GM04503 (cell line): Measurements from ENCODE around the gene SPDEF.

Experiments used
- DNase-seq: peaks from one replicate; pipeline ENCODE4 v3.0.0-alpha.2; 2012; ENCODE audit warnings: low read depth

SPDEF gene

DNA sequence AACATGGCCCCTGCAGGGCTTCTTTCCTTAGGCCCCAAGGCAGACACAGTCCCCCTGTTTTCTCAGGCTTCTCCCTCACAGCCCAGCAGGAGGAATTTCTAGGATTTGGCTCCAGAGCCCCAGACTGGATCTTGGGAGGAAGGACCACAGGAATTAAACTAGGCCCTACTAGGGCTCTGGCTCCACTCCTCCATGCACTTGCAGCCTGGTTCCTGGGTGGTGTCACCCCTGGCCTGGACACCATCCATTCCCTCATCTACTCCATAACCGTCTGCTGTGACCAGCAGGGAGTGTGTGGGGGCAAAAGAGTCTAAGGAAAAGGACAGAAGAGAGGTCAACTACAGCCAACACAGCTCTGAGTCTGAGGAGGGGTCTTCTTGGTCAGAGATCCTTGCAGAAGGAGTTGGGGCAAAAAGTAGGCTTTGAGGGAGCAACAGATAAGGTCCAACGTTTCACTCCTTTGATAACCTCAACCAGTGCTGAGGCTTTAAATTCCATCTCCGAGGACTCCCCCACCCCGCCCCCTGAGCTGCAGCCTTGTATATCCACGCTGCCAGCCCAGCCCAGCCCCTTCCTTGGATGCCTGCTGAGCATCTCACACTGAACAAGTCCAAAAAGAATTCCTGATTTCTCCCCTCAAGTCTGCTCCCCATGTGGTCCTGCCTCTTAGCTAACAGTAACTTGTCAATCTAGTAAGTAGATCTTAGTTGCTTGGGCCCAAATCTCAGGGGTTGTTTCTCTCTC, 27.9 kb upstream of the SPDEF start:
- DNase-seq = no peak

DNA sequence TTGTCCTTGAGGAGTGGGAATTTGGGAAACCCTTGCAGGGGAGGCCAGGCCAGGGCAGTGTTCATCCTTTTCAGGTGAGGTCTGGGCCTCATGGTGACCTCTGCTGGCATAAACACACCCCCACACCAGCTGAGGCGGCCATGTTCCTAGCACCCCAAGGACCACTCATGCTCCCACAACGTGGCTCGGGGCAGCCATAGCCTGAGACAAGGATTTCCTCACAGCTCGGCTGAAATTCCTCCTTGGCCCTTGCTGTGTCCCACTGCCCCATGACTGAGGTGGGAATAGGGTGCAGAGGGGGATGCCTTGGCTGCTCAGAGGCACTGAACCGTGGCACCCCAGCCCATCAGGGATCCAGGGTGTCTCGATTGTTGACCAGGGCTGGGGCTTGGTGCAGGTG, 27.3 kb upstream of the SPDEF start:
- no peak for DNase-seq

DNA sequence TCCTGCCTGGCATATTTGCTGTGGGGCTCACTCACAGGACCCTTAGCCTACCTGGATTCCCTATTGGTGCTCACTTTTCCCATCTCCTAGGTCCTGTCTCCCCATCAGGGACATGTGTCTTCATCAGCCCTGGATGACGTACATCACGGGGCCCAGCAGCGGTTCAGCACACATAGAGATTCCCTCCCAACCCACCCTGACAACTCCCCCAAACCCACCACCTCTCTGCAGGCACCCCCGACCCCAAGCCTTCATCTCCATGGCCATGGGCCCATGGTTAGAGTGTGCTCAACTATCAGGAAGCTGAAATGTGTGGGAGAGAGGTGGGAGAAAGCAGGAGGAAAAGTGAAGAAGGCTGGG, 25.4 kb upstream of the SPDEF start:
- DNase-seq = no peak

DNA sequence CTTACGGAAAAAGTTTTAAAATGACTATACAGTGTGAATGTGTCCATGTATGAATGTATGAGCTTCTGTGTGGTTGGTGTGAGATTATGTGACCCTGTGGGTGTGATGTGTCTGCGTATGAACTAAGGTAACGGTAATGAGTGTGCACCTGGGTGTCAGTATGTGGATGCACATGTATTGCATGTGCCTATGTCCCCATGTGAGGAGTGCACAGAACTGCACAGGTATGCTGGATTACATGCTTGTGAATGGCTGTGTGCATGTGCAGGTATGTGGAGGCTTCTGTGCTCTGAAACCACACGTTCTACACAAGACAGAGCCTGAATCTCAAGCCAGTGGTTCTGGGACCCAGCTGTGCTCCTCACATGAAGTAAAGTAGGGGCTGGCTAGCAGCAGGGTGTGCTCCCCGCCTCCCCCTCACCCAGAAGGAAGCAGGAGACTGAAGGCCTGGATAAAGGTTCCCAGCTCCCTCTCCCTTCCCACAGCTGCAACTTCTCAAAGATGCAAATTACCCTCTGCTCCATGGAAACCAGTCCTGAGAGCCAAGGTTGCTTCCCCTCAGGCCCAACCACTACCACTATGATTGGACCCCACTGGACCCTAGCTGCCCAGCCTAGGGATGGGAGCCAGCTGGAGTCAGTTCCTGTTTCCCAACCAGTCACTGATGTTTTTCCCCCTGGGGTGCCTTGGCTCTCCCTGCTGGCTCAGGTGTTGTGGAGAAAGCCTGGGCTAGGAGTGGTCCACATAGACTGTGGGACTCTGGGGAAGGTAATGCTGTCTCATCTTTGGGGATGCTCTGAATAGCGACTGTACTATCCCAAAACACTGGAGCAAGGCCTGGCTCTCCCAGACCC, 24.8 kb upstream of the SPDEF start:
- DNase-seq = no peak

DNA sequence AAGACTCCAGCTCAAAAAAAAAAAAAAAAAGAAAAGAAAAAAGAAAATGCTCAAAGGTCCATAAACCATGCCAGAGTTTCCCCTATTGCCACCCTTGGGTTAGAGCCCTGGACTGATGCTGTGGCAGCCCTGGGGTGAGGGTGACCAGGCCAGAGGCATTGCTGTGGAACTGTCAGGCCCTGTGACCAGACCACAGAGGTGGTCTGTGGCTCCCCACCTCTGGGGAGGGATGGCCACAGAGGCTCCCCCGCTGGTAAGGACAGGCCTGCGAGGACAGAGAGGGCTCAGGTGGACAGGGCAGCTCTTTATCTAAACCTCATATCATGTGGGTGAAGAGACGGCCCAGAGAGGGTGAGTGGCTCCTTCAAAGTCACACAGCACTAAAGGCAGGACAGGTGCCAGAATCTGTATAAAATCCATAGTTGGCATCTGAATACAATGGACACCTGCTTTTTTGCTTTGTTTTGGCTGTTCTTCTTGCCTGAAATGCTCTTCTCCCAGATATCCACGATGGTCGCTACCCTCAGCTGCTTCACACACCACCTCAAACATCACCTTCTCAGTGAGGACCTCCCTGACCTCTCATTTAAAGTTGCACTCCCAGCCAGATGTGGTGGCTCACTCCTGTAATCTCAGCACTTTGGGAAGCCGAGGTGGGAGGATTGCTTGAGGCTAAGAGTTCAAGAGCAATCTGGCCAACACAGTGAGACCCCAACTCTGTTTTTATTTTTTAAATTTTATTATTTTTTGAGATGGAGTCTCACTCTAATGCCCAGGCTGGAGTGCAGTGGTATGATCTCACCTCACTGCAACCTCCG, 22.5 kb upstream of the SPDEF start:
- no peak for DNase-seq

DNA sequence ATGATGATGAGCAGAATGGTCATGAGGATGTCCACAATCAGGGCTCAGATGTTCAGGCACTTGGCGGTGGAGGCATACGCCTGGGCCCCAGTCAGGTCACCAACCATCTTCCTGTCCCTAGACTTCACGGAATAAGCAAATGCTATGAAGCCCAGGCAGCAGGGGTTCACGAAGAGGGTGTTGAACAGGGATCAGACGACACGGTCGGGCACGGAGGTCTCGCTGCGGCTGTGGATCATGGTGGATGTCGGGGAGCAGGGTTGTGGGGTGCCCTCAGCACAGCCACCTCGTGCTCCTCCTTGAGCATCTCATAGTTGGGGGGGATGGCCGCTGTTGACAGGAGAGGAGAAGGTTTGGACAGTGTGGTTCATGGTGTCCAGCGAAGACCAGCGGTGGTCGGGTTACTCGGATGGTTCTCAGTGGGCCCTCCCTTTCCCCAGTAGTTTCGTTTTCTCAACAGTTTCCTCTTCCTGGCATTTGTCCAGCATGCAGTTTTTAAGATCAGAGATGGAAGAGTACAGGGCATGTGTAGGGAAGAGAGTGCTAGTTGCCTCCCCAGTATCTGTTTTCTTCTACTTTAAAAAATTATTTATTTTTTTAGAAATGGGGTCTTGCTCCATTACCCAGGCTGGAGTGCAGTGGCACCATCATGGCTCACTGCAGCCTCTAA, 20.3 kb upstream of the SPDEF start:
- DNase-seq = no peak

DNA sequence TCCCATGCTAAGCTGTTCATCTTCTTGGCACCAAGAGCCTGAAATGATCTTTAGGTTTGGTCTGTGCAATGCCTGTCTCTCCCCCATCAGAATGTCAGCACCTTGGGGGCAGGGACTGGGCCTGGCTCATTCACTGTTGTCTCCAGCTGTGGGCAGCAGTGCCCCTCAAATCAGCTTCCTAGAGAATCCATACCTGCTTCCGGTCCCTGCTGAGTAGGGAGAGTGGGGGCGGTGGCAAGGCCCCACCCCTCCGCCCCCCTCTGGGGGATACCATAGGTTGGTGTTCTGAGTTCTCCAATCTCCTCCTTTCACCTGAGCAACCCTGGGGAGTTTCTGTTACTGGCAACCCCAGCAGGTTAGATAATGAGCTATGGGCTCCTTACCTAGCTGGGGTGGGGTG, 19.2 kb upstream of the SPDEF start:
- no peak for DNase-seq

DNA sequence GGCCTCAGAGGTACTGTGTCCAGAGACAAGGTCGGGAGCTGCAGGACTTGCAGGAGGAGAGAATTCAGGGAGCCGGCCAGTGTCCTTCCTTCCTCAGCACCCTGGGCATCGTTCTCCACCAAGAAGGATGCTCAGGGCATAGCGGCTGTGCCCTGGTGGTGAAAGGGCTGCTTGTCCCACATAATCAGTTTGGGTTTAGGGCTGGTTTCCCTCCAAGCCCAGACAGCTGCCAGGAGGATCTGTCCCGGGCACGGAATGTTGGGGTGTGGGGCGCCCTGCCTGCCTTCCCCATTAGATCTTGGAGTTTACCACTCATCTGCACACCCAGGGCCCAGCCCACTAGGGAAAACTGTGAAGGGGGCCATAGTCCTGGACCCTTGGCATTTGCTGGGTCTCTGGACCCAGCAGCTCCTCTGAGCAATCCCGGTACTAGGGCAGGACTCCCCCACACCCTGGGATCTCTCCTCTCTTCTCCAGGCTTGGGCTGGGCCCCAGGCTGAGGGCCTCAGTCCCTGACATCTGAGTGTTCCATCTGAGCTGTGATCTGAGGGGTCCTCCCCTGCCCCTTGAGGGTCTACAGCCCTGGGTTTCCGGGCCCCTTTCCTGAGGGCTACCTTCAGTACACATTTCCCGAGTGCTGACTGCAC, 18.6 kb upstream of the SPDEF start:
- DNase-seq = no peak

DNA sequence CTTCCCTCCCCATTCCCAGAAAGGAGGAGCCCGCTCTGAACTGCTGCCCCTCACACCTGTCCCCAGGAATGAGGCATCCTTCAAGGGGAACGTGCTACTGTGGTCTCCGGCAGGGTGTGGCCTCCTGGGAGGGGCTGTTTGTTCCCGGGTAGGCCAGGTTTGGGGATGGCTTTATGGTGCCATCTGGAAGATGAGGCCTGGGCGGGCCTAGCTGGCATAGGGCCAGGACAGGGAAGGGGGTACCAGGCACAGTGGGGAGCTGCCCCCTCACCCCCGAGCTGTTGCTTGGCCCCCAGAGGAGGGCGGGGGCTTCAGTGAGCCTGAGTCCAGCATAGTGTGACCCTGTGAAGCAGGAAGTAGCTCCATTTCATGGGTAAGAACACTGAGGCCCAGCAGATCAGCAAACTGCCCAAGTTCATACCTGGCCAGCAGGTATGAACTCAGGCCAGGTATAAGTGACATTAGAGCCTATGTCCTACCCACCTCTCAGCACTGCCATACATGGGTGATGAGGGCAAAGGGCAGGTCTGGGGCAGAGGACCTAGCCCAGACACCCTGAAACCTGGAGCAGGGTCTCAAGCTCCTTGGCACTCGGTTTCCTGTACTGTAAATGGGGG, 17.5 kb upstream of the SPDEF start:
- no peak for DNase-seq

DNA sequence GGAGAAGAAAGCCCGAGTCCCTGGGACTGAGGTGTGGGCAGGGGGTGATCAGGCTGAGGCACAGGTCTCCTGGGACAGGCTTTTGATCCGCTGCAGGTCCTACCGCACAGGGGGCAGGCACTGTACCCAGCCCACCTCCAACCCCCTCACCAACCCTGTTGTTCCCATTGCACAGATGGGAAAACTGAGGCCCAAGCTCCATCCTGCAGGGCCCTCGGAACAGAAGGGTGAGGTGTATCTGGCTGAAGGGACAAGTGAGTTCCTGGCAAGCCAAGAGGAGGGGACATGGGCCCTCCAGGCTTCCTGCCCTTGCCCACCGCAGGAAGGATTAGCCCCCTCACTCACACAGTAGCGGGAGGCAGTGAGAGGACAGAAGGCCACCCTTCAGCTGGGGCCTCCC, 16.5 kb upstream of the SPDEF start:
- DNase-seq = no peak

DNA sequence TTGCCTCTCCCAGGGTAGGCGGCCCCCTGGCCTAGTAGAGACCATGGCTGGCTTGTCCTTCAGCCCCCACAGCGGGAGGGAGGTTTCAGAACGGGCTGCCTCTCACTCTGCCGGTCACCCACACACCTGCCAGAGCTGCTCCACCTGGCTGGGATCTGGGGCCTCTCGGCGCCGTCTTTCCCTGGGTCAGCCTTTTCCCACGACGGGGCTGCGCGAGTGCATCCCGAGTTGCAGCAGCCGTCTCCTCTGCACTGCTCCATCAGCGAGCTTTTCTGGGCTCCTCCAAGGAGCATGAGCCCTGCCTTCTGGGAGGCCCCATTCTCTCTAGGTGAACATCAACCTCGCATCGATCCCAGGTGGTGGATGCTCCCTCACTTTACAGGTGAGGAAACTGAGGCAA, 15.9 kb upstream of the SPDEF start:
- DNase-seq = no peak

DNA sequence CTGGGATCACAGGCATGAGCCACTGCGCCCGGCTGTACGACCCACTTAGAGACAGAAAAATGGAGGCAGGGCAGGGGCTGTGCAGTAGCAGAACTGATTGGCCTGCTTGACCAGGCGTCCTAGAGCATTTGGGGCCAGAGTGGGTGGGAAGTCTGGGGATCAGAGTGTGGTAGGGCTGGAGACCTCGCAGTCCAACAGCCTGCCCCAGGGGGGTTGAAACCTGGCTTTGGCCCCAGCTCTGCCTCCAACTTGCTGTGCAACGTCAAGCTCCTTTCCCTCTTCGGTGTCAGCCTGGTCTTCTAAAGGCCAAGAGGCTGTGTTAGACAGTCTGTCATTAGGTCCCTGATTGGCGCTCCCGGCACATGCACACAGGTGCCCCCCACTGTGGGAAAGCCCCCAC, 15.3 kb upstream of the SPDEF start:
- no peak for DNase-seq

DNA sequence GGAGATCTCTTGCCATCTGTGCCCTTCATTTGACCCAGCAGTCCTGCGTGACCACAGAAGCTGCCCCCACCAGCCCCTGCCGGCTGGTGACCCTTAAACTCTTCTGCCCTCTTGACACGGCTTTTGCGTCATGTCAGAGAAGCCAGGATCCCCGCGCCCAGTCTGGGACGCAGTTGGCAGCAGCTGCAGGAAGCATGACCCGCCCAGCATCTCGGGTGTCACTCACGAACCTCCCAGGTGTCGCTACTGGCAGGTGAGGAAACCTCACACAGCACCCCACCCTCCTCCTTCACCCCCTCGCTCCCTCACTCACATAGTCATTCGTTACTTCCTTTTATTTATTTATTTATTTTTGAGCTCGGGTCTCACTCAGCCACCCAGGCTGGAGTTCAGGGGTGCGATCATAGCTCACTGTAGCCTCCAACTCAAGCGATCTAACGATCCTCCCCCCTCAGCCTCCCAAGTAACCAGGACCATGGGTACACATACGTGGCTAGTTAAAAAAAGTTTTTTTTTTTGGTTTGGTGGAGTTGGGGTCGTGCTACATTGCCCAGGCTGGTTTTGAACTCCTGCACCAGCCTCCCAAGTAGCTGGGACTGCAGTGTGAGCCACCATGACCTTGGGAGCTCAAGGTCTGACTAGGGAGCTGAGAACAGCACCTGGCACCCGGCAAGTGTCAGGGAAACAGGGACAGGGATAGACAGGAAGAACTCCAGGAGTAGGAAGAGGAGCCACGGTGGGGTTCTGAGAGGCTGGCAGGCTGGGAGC, 14.1 kb upstream of the SPDEF start:
- no peak for DNase-seq

DNA sequence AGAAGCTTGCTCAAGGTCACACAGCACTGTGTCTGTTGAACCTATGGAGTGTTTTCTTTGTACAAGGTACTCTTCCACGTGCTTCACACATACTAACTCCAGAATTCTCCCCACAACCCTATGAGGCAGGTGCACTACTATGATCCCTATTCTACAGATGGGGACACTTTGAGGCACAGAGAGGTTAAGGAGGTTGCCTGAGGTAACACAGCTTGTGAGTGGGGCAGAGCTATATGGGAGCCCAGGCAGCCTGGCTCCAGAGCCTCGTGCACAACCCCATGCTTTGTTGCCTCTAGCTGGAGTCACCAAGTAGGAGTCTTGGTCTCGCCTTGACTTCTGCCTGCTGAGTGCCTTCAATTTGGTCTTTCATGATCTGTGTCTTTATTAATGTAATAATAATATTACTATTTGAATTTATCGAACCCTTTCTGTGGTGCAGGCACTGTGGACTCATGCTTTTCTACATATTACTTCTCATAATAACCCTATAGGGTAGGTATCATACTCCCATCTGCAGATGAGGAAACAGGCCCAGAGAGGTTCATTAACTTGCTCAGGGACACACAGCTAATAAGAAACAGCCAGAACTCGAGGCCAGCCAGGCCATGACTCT, 13.3 kb upstream of the SPDEF start:
- DNase-seq = no peak

DNA sequence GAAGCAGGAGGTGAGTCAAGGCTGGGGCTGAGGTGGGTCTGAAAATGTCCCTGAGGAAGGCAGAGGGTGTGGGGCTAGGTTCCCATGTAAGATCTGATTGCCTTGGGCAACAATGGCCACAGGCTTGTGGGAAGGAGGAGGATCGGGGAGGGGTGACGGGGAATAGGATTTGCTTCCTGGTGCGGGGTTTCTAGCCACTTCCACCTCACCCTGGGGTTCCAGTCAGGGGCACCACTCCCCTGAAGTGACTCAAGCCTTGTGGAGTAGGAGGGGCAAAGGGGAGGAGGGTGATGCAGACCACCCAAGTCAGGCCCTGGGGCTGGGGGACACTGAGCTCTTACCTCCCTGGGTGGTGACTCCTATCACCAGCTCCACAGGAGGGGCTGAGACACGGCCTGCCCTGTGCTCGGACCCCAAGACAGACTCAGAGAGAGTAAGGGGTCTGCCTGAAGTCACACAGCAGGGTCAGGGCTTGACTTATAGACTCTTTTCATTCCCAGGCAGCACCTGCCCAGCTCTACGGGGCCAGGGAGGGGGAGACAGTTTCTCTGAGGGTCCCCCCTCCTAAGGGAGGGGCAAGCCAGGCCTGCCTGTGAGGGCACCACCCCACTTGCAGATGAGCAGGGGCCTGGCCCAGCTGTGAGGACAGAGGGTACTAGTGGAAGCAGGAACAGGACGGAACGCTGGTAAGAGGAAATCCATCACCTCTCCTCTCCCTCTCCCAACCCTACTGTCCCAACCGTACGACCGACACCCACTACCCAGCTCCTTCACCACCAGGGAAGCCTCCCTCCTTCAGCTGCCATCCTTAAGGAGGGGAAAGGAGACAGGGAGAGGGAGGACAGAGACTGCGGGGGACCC, 12.4 kb upstream of the SPDEF start:
- DNase-seq = no peak

DNA sequence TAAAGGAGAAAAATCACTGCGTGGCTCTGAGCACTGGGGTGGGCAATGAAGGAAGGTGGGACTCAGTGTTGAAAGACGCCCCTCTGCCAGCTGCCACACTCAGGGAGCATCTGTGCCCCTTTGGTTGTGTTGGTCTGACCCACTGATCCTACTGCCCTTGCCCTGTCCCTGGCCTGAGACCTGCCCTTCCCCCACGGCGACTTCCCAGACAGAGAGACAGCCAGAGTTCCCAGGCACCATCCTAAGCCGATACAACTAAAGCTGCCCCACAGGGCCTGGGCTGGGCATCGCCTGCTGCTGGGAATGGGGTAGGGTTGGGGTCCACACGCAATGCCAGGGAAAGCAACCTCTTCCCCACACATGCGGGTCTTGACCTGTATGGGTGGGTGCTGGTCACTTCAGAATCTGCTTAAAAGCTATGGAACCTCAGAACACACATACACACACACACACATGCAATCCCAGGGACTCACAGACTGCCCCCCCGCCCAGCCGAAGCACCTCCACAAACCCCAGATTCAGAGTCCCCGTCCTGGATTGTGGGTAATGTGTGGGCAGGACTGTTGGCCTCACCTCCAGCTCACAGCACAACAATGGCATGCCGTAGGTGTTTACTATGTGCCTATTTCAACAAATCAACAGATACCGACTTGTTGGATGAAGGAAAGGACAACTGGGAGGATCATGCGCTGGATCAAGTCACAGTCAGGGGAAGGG, 10.9 kb upstream of the SPDEF start:
- DNase-seq = no peak

DNA sequence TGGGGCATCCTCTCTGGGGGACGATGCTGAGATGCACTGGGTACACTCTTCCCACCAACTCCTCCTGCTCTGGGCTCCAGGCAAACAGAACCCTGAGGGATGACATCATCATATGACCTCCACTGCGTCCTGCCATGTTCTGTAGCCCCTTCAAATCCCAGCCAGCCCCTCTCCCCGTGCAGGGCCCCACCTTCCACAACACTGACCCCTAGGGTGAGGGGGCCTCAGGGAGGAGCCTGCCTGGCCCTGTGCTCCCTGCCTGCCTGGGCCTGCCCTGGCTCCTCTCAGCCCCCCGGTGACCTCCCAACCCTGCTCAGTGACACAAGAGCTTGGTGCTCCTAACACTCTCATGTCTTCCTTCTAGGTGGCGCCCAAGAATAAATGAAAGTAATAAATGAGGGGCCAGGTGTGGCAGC, 9.6 kb upstream of the SPDEF start:
- DNase-seq = no peak

DNA sequence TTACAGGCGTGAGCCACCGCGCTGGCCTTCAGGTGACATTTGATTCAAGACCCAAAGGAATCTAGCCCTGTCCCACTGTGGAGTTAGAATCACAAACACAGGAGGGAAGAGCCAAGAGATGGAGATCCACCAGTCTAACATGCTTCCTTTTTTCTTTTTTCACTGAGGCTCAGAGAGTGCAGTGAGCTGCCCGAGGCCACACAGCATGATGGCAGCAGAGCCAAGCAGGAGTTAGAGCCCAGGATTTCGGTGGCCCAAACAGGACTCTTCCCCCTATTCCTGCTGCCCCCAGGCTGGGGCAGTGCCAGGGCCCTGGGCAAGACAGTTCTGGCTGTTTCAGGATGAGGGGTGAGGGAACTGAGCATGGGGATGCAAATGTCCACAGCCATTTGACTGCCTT, 8.1 kb upstream of the SPDEF start:
- DNase-seq = no peak

DNA sequence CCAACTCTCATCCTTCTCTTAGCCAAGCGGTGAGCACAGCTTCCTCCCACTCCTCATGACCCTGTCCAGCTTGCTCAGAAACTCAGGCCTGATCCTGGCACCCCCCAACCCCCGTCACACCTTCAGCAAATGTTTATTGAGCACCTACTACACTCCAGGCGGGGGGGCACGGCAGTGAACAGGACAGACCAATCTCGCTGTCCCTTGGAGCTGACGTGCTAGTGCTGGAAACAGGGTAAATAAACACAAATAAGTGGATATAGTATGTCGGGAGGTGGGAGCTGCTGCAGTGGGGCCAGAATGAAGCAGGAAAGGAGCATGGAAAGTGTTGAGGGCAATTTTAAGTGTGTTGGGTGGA, 7.4 kb upstream of the SPDEF start:
- DNase-seq = no peak
